GM18907 (cell line): ENCODE measurements around the gene AK2.
"Not testable (repeated sequence)": the region's sequence is repeated elsewhere in the genome, so short reads cannot be mapped to it uniquely, and the experiment has no call there.

Experiments used
- ATAC-seq: cut with Tn5 transposase; IDR thresholded peaks from one replicate; pipeline ENCODE4 v1.9.1; 2021; ENCODE audit warnings: mild to moderate bottlenecking, moderate library complexity; ENCODE audit not compliant: unreplicated experiment

Gene AK2

GRCh38 chr1:33024430-33025179, 12.1 kb downstream of the AK2 start:
- not testable (repeated sequence) for ATAC-seq

GRCh38 chr1:33022650-33023200, 14.0 kb downstream of the AK2 start:
- ATAC-seq: no peak

- ATAC-seq: no peak
Measured at GRCh38 chr1:33021567-33022431, 14.9 kb downstream of the AK2 start.

DNA sequence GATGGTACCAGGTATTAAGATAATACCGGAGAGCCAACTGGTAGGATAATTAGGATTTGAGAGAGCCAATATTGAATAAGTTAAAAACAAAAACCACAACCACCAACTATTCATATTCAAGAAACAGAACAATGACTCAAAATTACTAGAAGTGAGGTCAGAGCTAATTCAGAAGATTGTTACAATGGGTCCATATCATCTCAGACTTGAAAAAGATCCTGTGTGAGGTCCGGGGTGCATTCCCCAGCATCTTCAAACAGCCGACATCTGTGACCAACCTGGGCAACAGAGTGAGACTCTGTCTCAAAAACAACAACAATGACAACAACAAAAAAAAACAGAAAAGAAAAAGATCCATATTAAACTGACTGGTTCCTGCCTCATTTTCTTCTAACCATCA, 18.6 kb downstream of the AK2 start:
- no peak for ATAC-seq

GRCh38 chr1:33017175-33017574, 19.5 kb downstream of the AK2 start:
- ATAC-seq: no peak

GRCh38 chr1:33015216-33015615, 21.5 kb downstream of the AK2 start:
- ATAC-seq: no peak

DNA sequence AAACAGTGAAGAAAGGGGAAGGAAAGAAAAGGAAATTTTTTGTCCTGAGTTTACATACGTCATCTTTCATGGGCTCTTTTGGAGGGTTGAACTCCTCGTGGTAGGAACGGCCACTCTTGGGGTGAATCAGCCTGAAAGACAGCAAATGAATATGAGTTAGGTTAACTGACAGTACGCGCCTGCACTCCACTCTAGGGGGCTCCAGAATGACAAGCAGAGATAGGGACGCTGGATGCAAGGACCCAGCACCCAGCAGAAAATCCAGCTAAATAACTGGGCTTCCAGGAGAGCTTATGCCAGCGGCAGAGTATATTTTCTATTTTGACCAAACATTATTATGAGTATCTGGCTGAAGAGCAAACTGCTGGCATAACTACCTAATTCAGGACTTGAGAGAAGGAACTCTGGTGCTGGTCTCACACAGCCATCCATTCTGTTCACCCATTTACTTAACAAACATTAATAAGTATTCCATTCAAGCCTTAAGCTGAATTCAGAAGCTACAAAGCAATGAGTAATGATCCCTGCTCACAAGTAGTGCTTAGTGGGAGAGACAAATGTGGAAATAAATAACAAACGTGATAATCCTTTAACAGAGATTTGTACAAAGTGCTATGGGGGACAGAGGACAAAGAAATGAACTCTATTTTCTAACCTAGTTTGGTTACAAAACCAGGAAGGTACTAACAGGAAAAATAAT, 22.1 kb downstream of the AK2 start:
- ATAC-seq: no peak

- ATAC-seq: no peak
Measured at GRCh38 chr1:33013791-33014190, 22.9 kb downstream of the AK2 start.

- no peak for ATAC-seq
Measured at GRCh38 chr1:33012165-33012564, 24.5 kb downstream of the AK2 start.

DNA sequence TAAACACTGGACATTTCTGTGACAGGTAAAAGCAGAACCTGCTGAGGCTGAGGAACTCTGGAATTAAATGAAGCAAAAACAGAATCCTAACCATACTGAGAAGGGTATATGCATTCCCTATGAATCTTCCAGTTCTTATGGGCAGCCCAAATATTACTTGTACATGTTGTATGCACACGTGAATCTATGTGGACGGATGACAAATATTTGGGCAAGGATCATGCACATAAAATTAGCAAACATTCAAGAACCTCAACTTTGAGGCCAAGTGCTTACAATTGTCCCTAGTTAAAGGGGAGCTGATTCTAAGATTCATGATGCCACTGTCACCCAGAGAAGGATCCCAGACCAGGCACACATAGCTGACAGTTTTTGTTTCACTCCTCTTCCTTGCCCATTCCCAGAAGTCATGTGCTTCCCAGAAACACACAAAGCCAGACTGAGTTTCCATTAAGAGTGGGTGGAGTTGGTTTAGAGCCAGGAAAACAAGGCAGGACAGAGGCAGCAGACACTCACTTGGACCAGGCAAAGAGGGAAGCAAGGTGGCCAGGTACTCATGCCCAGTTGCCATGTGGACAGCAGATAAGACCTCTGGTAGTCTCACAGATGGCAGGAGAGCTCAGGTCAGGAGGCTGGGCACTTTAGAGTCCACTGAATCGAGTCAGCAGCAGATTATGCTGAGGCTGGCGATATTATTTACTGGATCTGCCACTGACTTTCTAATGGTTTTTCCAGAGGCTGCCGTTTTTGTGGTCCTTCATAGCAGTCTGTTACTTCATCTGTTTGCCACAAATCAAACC, 25.6 kb downstream of the AK2 start:
- ATAC-seq: no peak

DNA sequence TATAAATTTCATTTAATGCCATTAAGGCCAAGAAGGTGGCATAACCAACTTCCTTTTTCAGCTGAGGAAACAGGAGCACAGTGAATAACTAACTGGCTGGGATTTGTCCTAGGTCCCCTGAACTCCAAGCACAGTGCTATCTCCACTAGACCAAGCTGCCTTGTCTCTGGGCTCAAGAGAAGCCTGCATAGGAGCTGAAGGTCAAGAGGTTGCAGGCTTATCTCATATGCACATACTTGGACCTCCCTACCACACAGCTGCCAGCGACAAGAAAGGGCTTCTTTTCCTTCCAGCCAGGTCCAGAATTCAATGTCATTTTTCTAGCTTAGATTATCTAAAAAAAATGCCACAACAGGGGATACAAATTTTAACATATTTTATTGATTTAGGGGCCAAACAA, 27.1 kb downstream of the AK2 start:
- ATAC-seq: no peak

GRCh38 chr1:33008051-33008914, 28.4 kb downstream of the AK2 start:
- no peak for ATAC-seq

- ATAC-seq: no peak
Measured at GRCh38 chr1:33007190-33008050, 29.3 kb downstream of the AK2 start.

- ATAC-seq: no peak
Measured at GRCh38 chr1:33005838-33006421, 30.8 kb downstream of the AK2 start.

GRCh38 chr1:33005117-33005837, 31.4 kb downstream of the AK2 start:
- no peak for ATAC-seq

- ATAC-seq: no peak
Measured at GRCh38 chr1:33004613-33005012, 32.1 kb downstream of the AK2 start.

DNA sequence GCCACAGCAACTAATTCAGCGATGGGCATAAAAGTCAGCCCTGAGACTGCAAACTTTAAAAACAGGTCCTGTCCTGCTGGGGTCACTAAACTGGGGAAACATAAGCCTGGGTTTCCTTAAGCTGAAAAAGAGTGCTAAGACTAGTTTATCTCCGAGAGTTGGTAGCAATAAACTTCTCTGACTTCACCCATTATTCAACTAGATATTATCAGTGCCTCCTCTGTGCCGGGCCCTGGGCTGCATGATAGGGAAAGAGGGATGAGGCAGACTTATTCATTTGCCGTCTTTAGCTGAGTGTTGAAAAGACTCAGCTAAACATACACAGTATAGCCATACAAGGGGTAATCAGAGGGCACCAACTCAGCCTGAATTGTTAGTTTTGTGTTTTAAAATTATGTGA, 33.0 kb downstream of the AK2 start:
- no peak for ATAC-seq

- ATAC-seq: no peak
Measured at GRCh38 chr1:33002006-33002405, 34.7 kb downstream of the AK2 start.
